Ovary (tissue), 3 donors: ENCODE measurements around the gene ASB5.

Experiments
- CTCF ChIP-seq, 3 donors: fragments of 450-650 bp in 2 of 3; fragments of 200-600 bp in 1 of 3; IDR thresholded peaks; one replicate each; pipeline versions ENCODE4 v1.5.1 to v1.8.0; 2016 to 2022; ENCODE audit warnings: antibody characterized with exemption in 3 of 3, mild to moderate bottlenecking in 1 of 3
- EP300 ChIP-seq: sonication (generic); formaldehyde crosslinking; IDR thresholded peaks from one replicate; pipeline ENCODE4 v1.6.1; 2017; ENCODE audit warnings: antibody characterized with exemption
- donor health status: DM: no; HTN: no; CAD: no.

GRCh38 chr4:176277162-176277904 lies 8.3 kb upstream of the ASB5 start:
- TF ChIP-seq CTCF (IDR thresholded peaks at IDR 0.05): no peak
- TF ChIP-seq EP300: no peak
